ENCODE results near the gene STUB1.

- TF ChIP-seq CTCF (IDR thresholded peaks at IDR 0.05; ENCODE audit: borderline replicate concordance, extremely low read depth, low read length, poor library complexity, severe bottlenecking) (no peak), EZH2 (IDR thresholded peaks at IDR 0.05; ENCODE audit: borderline replicate concordance, low read depth, low read length, severe bottlenecking) (no peak)
Observed at GRCh38 chr16:705431-706188, 25.4 kb downstream of the STUB1 start, which contains the start of gene FBXL16.

Measured in DND-41 (cell line).